SK-N-MC (cell line): Measurements from ENCODE around the gene PPP2R3B.

Experiments
- EZH2 ChIP-seq: fragments of 200-600 bp; sonication (generic); IDR thresholded peaks from one replicate; pipeline ENCODE4 v1.6.1; 2017; ENCODE audit warnings: antibody characterized with exemption
- FOXP2 ChIP-seq: optimal IDR thresholded peaks from 2 replicates; pipeline ENCODE3; 2011; ENCODE audit warnings: mild to moderate bottlenecking, moderate library complexity; ENCODE audit not compliant: insufficient read depth; ENCODE audit errors: extremely low read length, control extremely low read depth
- POLR2AphosphoS5 ChIP-seq: IDR thresholded peaks from 2 replicates; pipeline ENCODE4 v1.6.1; 2012; ENCODE audit warnings: mild to moderate bottlenecking, low read depth, low read length, borderline replicate concordance

DNA sequence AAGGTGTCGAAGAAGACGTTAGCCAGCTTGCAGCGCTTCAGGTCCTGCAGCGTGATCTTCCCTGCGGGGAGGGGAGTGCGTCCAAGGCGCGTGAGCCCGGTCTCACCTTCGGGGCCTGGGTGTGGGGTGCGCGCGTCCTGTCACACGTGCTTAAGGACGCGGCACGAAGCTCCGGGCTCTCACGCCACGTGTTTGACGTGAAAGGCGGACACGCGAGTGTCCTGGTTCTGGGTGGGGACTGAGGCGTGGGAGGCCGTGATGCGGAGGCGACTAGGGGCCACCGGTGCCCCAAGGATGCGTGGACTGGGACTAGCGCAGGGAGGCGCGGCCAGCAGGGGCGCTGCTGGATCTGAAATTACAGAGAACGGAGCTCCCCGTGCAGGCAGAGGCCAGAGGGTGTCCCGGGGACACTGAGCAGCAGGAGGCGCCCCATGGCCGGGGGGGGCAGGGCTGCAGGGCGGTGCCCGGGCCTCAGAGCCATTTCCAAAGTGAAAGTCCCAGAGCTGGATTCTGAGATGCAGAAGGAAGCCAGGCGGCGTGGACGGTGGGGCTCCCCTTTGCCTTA, 47.8 kb downstream of the PPP2R3B start:
- no peak for TF ChIP-seq POLR2AphosphoS5
- no peak for TF ChIP-seq EZH2
- TF ChIP-seq FOXP2 = no peak
